Tibial nerve (tissue), 3 donors: ENCODE results near the gene VEGFA.

ENCODE experiments used
- POLR2A ChIP-seq, 2 donors: fragments of 450-650 bp; IDR thresholded peaks; one replicate each; pipeline ENCODE4 v1.6.1; 2017; ENCODE audit warnings: antibody characterized with exemption in 2 of 2, mild to moderate bottlenecking in 2 of 2, moderate library complexity in 2 of 2
- TF ChIP-seq, protein P1 (sequence below), 5 experiments: fragments of 200-600 bp in 3 of 5; fragments of 450-650 bp in 2 of 5; sonication (generic) in 3 of 5; IDR thresholded peaks; one replicate each; pipeline ENCODE4 v1.5.1; 2016 to 2019; ENCODE audit warnings: antibody characterized with exemption in 5 of 5, mild to moderate bottlenecking in 3 of 5, moderate library complexity in 2 of 5

DNA sequence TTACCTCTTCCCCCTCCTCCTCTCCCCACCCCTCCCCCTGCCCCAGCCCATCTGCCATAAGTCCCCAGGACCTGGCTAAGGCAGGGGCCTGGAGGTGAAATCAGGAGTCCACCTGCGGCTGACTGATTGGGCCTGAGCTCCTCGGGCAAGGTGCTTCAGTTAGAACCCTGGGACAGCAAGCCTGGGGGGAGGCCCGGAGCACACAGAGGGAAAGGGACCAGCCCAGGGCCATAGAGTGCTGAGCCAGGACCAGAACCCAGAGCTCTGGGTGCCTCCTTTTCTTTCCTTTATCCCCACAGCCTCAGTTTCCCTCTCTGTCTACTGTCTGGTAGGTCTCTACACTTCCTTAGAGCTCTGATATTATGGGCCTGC is 35.7 kb upstream of the VEGFA start:
- TF ChIP-seq, protein P1, sequence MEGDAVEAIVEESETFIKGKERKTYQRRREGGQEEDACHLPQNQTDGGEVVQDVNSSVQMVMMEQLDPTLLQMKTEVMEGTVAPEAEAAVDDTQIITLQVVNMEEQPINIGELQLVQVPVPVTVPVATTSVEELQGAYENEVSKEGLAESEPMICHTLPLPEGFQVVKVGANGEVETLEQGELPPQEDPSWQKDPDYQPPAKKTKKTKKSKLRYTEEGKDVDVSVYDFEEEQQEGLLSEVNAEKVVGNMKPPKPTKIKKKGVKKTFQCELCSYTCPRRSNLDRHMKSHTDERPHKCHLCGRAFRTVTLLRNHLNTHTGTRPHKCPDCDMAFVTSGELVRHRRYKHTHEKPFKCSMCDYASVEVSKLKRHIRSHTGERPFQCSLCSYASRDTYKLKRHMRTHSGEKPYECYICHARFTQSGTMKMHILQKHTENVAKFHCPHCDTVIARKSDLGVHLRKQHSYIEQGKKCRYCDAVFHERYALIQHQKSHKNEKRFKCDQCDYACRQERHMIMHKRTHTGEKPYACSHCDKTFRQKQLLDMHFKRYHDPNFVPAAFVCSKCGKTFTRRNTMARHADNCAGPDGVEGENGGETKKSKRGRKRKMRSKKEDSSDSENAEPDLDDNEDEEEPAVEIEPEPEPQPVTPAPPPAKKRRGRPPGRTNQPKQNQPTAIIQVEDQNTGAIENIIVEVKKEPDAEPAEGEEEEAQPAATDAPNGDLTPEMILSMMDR (IDR thresholded peaks at IDR 0.05) = no peak
- no peak for TF ChIP-seq POLR2A (IDR thresholded peaks at IDR 0.05)
